ENCODE data around the gene BIRC3. TPM values are rescaled to one million over a fixed set of nuclear protein-coding genes. Genes with fewer than 3 reads are reported as not detected.

Gene BIRC3
- total RNA-seq, 1 experiment from 2014 or later = 4.8 TPM

- Histone ChIP-seq H3K36me3 (ENCODE audit: low read depth) (no peaks in the 10 kb centered on the region), H3F3A (ENCODE audit: insufficient read depth, low read depth) (no peaks in the 10 kb centered on the region), H3K9me2 (ENCODE audit: insufficient read depth) (no peaks in the 10 kb centered on the region), H2AFZ (no peak overlapping the region), H4K20me1 (ENCODE audit: insufficient read depth) (no peaks in the 10 kb centered on the region), H3K4me2 (no peak overlapping the region), H3K27me3 (ENCODE audit: insufficient read depth, low read depth) (no peaks in the 10 kb centered on the region), H3K79me2 (ENCODE audit: low read depth) (no peaks in the 10 kb centered on the region), H3K4me3 (no peak overlapping the region), H3K9me3 (ENCODE audit: insufficient read depth, low read depth) (no peaks in the 10 kb centered on the region), H3K4me1 (replicated peaks; ENCODE audit: insufficient read depth) (peaks cover 24% of the 10 kb centered on the region), H3K27ac (no peak overlapping the region)
- no TSS peak for BruUV-seq (replicated peaks)
- ChIA-PET CTCF (no interaction called here), POLR2A (ENCODE audit: unreplicated experiment) (no interaction called here)
- intact Hi-C loops (cut with micrococcal nuclease; ENCODE audit: unreplicated experiment) = no loop called here
- no peak for TF ChIP-seq EZH2 (IDR thresholded peaks at IDR 0.05; ENCODE audit: low read depth)
- TF ChIP-seq CTCF (conservative IDR thresholded peaks at IDR 0.05) = no peak
- DNase-seq = peak in 1 of 2 experiments; percentile 63
Observed at GRCh38 chr11:102284008-102284407, 33.3 kb upstream of the BIRC3 start.

GRCh38 chr11:102286292-102286691 lies 31.0 kb upstream of the BIRC3 start:
- Histone ChIP-seq H3K9me2 (ENCODE audit: insufficient read depth) (no peaks in the 10 kb centered on the region), H3K27me3 (ENCODE audit: insufficient read depth, low read depth) (no peaks in the 10 kb centered on the region), H3K79me2 (ENCODE audit: low read depth) (no peaks in the 10 kb centered on the region), H3K9me3 (ENCODE audit: insufficient read depth, low read depth) (no peaks in the 10 kb centered on the region), H2AFZ (no peak overlapping the region), H3K27ac (no peak overlapping the region), H3K4me2 (peak overlapping the region; percentile 14; the same call in 1 of the 2 replicates), H3K4me1 (replicated peaks; ENCODE audit: insufficient read depth) (peaks cover 24% of the 10 kb centered on the region), H3F3A (ENCODE audit: insufficient read depth, low read depth) (no peaks in the 10 kb centered on the region), H3K36me3 (ENCODE audit: low read depth) (no peaks in the 10 kb centered on the region), H3K4me3 (no peak overlapping the region), H4K20me1 (ENCODE audit: insufficient read depth) (no peaks in the 10 kb centered on the region)
- ChIA-PET POLR2A (ENCODE audit: unreplicated experiment) (no interaction called here), CTCF (no interaction called here)
- intact Hi-C loops (cut with micrococcal nuclease; ENCODE audit: unreplicated experiment) = loop anchor here (5.0 kb wide), 4 partner anchors 59 to 424 kb away; partner anchors contain the start of gene YAP1
- no TSS peak for BruUV-seq (replicated peaks)
- DNase-seq = peak; percentile 18 to 34
- TF ChIP-seq CTCF (conservative IDR thresholded peaks at IDR 0.05) = no peak
- no peak for TF ChIP-seq EZH2 (IDR thresholded peaks at IDR 0.05; ENCODE audit: low read depth)

GRCh38 chr11:102287964-102288724 lies 29.1 kb upstream of the BIRC3 start:
- peak; percentile 38 to 67 for DNase-seq
- no peaks in the 10 kb centered on the region for H3K79me2 ChIP-seq (ENCODE audit: low read depth)
- H3F3A ChIP-seq (ENCODE audit: insufficient read depth, low read depth) = no peaks in the 10 kb centered on the region
- H3K36me3 ChIP-seq (ENCODE audit: low read depth) = no peaks in the 10 kb centered on the region
- H3K27me3 ChIP-seq (ENCODE audit: insufficient read depth, low read depth) = no peaks in the 10 kb centered on the region
- H2AFZ ChIP-seq = no peak overlapping the region
- H3K4me3 ChIP-seq = no peak overlapping the region
- ChIA-PET POLR2A (ENCODE audit: unreplicated experiment) (no interaction called here), CTCF (interaction anchor here (0.6 to 1.3 kb wide), 4 partner anchors 19 to 378 kb away, joined by 4 to 10 read pairs (median 4); partner anchors contain the start of gene MMP20)
- TF ChIP-seq EZH2 (IDR thresholded peaks at IDR 0.05; ENCODE audit: low read depth) (no peak), CTCF (conservative IDR thresholded peaks at IDR 0.05) (peak; percentile 92)
- H3K27ac ChIP-seq = no peak overlapping the region
- no peaks in the 10 kb centered on the region for H3K9me2 ChIP-seq (ENCODE audit: insufficient read depth)
- peak overlapping the region; percentile 39 for H3K4me2 ChIP-seq
- H3K4me1 ChIP-seq (replicated peaks; ENCODE audit: insufficient read depth) = peaks cover 24% of the 10 kb centered on the region
- BruUV-seq (replicated peaks) = no TSS peak
- H3K9me3 ChIP-seq (ENCODE audit: insufficient read depth, low read depth) = no peaks in the 10 kb centered on the region
- H4K20me1 ChIP-seq (ENCODE audit: insufficient read depth) = no peaks in the 10 kb centered on the region
- intact Hi-C loops (cut with micrococcal nuclease; ENCODE audit: unreplicated experiment) = loop anchor here (1.0 to 5.0 kb wide), 8 partner anchors 59 to 426 kb away; partner anchors contain the start of genes BIRC2 and YAP1
